Measurements from ENCODE around the gene BACE2. TPM values are rescaled to one million over a fixed set of nuclear protein-coding genes. Genes with fewer than 3 reads are reported as not detected.

BACE2 gene
- total and polyA plus RNA-seq, 2 of the 4 experiments (the other 2 are of a cell fraction), result 17.0 to 35.5 TPM

- no peak overlapping the region for H3K9ac ChIP-seq (ENCODE audit: low read depth, low read length)
- H3K14ac ChIP-seq (replicated peaks; ENCODE audit: low read depth, low read length), result no peak overlapping the region
- H3K4me3 ChIP-seq (ENCODE audit: insufficient read depth, low read depth, low read length), result no peak overlapping the region
- 0 out of 2 replicates have a peak, but pooled peaks cover 2% of the 10 kb centered on the region for H3K36me3 ChIP-seq (ENCODE audit: control insufficient read depth, insufficient read depth, low read length)
- H4K8ac ChIP-seq (ENCODE audit: low read depth in 2 of 2, low read length in 2 of 2), result no peak overlapping the region
- TF ChIP-seq POLR2A (IDR thresholded peaks at IDR 0.05; ENCODE audit: low read depth, low read length), result no peak
- no peak for TF ChIP-seq SMC3 (IDR thresholded peaks at IDR 0.05; ENCODE audit: low read depth, low read length)
- TF ChIP-seq CTCF (conservative IDR thresholded peaks at IDR 0.05; ENCODE audit: low read depth, low read length), result no peak
- TF ChIP-seq RCOR1 (IDR thresholded peaks at IDR 0.05; ENCODE audit: insufficient replicate concordance, low read length), result no peak
- no peak for TF ChIP-seq NFE2L2 (IDR thresholded peaks at IDR 0.05; ENCODE audit: low read depth, low read length)
- TF ChIP-seq CHD1 (IDR thresholded peaks at IDR 0.05; ENCODE audit: low read depth, low read length), result no peak
- no peak for TF ChIP-seq CEBPB (IDR thresholded peaks at IDR 0.05; ENCODE audit: low read depth, low read length)
- no peak for TF ChIP-seq USF2 (IDR thresholded peaks at IDR 0.05; ENCODE audit: low read depth, low read length)
- no peak for TF ChIP-seq FOS (IDR thresholded peaks at IDR 0.05; ENCODE audit: low read depth, low read length)
- TF ChIP-seq RAD21 (IDR thresholded peaks at IDR 0.05; ENCODE audit: low read length), result no peak
- TF ChIP-seq MAFK (IDR thresholded peaks at IDR 0.05; ENCODE audit: low read depth, low read length), result no peak
- TF ChIP-seq MXI1 (IDR thresholded peaks at IDR 0.05; ENCODE audit: borderline replicate concordance, low read depth, low read length), result no peak
- TF ChIP-seq RFX5 (IDR thresholded peaks at IDR 0.05; ENCODE audit: low read depth, low read length), result no peak
- no peak for TF ChIP-seq MAZ (IDR thresholded peaks at IDR 0.05; ENCODE audit: borderline replicate concordance, low read depth, low read length)
- TF ChIP-seq BHLHE40 (IDR thresholded peaks at IDR 0.05; ENCODE audit: low read depth, low read length), result no peak
- TF ChIP-seq ELK1 (IDR thresholded peaks at IDR 0.05; ENCODE audit: borderline replicate concordance, low read depth, low read length), result no peak
- H3K18ac ChIP-seq (ENCODE audit: low read depth, low read length), result no peak overlapping the region
- in situ Hi-C loops (cut with MboI; ENCODE audit: low sequenced_read_pairs) (no loop called here), dilution Hi-C loops (cut with HindIII; ENCODE audit: low sequenced_read_pairs, unreplicated experiment) (no loop called here), intact Hi-C loops (cut with micrococcal nuclease) (no loop called here)
- no peak overlapping the region for H2AK9ac ChIP-seq (replicated peaks; ENCODE audit: low read depth, low read length, poor library complexity)
- H2BK15ac ChIP-seq (ENCODE audit: low read depth, low read length), result no peak overlapping the region
- no peaks in the 10 kb centered on the region for H3K9me1 ChIP-seq (ENCODE audit: insufficient read depth, low read length)
- no peaks in the 10 kb centered on the region for H4K20me1 ChIP-seq (ENCODE audit: insufficient read depth, low read length)
- no peak overlapping the region for H2AK5ac ChIP-seq (ENCODE audit: low read depth, low read length)
- WGBS, 2 experiments (ENCODE audit: extremely low coverage in 2 of 2, insufficient read length in 1 of 2), result no CpG with 5 or more reads among the region's 10 CpGs
- DNase-seq (no peak), ATAC-seq (ENCODE audit: low read depth) (no peak)
- no peaks in the 10 kb centered on the region for H3K4me1 ChIP-seq (ENCODE audit: control insufficient read depth, insufficient read depth, low read length)
- H3K23ac ChIP-seq (ENCODE audit: low read depth, low read length), result no peak overlapping the region
- POLR2A ChIA-PET (ENCODE audit: unreplicated experiment), result no interaction called here
- no peak overlapping the region for H4K5ac ChIP-seq (ENCODE audit: low read depth, low read length)
- no peak overlapping the region for H4K91ac ChIP-seq (ENCODE audit: insufficient read depth, low read depth, low read length)
- H3K9me3 ChIP-seq (ENCODE audit: control insufficient read depth, insufficient read depth, low read length), result no peaks in the 10 kb centered on the region
- no peak overlapping the region for H2BK5ac ChIP-seq (ENCODE audit: low read depth, low read length, poor library complexity, severe bottlenecking)
- H3K4me2 ChIP-seq (ENCODE audit: low read depth, low read length), result no peak overlapping the region
- no peak overlapping the region for H2BK20ac ChIP-seq (ENCODE audit: low read depth, low read length)
- no peaks in the 10 kb centered on the region for H3K27me3 ChIP-seq (ENCODE audit: control insufficient read depth, insufficient read depth, low read length)
- no TSS peak for BruUV-seq (replicated peaks)
- H3K27ac ChIP-seq (ENCODE audit: insufficient read depth, low read length), result no peak overlapping the region
- no peaks in the 10 kb centered on the region for H3K79me1 ChIP-seq (ENCODE audit: low read depth in 1 of 2, low read length in 2 of 2)
- no peak overlapping the region for H2AFZ ChIP-seq (replicated peaks; ENCODE audit: low read length, poor library complexity)
- H2BK120ac ChIP-seq (ENCODE audit: low read depth, low read length), result no peak overlapping the region
- H3K4ac ChIP-seq (ENCODE audit: low read depth, low read length), result no peak overlapping the region
- no peak overlapping the region for H3K56ac ChIP-seq (ENCODE audit: extremely low read depth, insufficient read depth, low read length)
- CTCF ChIA-PET, result interaction anchor here (0.7 kb wide), 1 partner anchor 88 kb away, joined by 3 read pairs; no protein-coding TSS in a partner anchor
Observed at GRCh38 chr21:41229509-41230248, 61.7 kb downstream of the BACE2 start.

Data from IMR-90 (cell line).